Measurements from ENCODE around the gene B4GALT5.
"Not testable (repeated sequence)": the region's sequence is repeated elsewhere in the genome, so short reads cannot be mapped to it uniquely, and the experiment has no call there.

The B4GALT5 gene

DNA sequence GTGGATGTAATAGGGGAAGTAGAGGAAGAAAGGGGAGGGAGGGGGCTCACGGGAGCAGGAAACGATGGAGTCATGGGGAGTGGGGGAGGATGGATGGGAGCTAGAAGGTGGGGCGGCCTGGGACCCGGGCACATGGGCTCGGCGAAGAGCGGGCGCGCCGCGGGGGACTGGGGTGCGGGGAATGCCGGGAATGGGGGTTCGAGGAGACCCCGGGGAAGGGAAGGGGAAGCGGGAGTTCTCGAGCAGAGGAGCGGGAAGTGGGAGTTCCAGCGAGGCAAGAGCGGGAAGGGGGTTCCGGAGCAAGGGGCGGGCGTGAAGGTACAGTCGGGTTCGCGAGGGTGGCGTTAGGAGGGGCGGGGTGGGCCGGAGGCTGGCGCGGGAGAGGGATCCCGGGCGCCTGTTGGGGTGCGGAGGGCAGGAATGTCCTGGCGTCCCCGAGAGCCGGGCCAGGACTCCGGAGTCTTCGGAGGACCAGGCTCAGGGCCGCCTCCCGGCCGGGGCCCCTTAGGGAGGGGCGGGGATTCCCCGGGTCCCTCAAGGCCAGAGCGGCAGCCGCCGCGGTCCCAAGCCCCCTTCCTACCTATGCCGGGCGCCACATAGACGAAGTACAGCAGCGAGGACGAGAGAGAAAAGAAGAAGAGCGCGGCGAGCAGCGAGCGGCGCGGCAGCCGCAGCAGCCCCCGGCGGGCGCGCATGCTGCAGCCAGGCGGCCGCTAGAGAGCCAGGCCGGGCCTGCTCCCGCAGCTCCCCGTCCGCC lies 504 bp downstream of the B4GALT5 start:
- Histone ChIP-seq H3K4me1 (ENCODE audit: control insufficient read depth, insufficient read depth, low read length) (no peaks in the 10 kb centered on the region), H3K27ac (ENCODE audit: low read length) (no peak overlapping the region), H3K27me3 (ENCODE audit: control insufficient read depth, insufficient read depth, low read length) (no peaks in the 10 kb centered on the region), H3K9me3 (ENCODE audit: control insufficient read depth, insufficient read depth, low read length) (no peaks in the 10 kb centered on the region), H3K36me3 (ENCODE audit: control insufficient read depth, insufficient read depth, low read length) (no peaks in the 10 kb centered on the region; the same call in 1 of the 2 replicates), H3K4me3 (ENCODE audit: low read length) (peak overlapping the region; percentile 81)
- DNase-seq (ENCODE audit: low read depth, low spot score) = no peak
- no CpG with 5 or more reads among the region's 71 CpGs for WGBS (ENCODE audit: insufficient coverage, insufficient read length)

DNA sequence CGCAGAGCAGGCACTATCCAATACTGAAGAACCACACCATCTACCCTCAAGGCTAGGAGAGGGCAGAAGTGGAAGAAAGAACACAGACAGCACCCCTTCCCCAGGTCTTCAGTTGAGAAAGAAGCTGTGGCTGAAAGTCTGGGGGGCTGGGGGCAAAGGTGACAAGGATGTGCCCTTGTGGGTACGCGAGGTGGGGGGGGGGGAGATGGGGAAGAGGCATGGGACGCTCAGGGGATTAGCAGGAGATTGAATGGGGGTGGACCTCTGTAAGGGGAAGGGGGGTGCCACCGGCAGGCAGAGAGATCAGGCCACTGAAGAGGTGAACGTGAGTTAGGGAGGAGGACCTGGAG lies 1.1 kb downstream of the B4GALT5 start:
- no peak for DNase-seq (ENCODE audit: low read depth, low spot score)
- Histone ChIP-seq H3K27ac (ENCODE audit: low read length) (no peak overlapping the region), H3K4me3 (ENCODE audit: low read length) (peak overlapping the region; percentile 81), H3K36me3 (ENCODE audit: control insufficient read depth, insufficient read depth, low read length) (no peaks in the 10 kb centered on the region; the same call in 1 of the 2 replicates), H3K27me3 (ENCODE audit: control insufficient read depth, insufficient read depth, low read length) (no peaks in the 10 kb centered on the region), H3K4me1 (ENCODE audit: control insufficient read depth, insufficient read depth, low read length) (no peaks in the 10 kb centered on the region), H3K9me3 (ENCODE audit: control insufficient read depth, insufficient read depth, low read length) (no peaks in the 10 kb centered on the region)
- WGBS (ENCODE audit: insufficient coverage, insufficient read length) = no CpG with 5 or more reads among the region's 6 CpGs

DNA sequence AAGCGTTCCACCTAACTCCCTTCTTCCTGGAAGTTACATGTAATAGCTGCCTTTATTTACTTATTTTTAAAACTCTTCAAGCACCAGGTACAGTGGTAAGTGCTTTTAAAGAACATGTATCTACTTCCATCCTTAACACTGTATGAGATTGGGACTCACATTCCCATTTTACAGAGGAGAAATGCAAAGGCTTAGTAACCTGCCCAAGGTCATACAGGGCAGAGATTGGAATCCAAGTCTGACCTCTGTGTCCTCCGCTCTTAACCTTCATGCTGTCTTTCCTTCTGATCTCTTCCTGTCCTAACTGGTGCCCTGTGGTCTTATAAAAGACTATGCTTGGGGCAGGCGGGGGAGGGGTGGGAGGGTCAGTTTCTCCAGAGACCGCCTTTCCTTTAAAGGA lies 1.6 kb downstream of the B4GALT5 start:
- DNase-seq (ENCODE audit: low read depth, low spot score) = no peak
- no peaks in the 10 kb centered on the region for H3K9me3 ChIP-seq (ENCODE audit: control insufficient read depth, insufficient read depth, low read length)
- WGBS (ENCODE audit: insufficient coverage, insufficient read length) = no CpG with 5 or more reads among the region's 4 CpGs
- peak overlapping the region; percentile 81; the same call in 1 of the 2 replicates for H3K4me3 ChIP-seq (ENCODE audit: low read length)
- H3K27me3 ChIP-seq (ENCODE audit: control insufficient read depth, insufficient read depth, low read length) = no peaks in the 10 kb centered on the region
- no peaks in the 10 kb centered on the region for H3K4me1 ChIP-seq (ENCODE audit: control insufficient read depth, insufficient read depth, low read length)
- H3K27ac ChIP-seq (ENCODE audit: low read length) = no peak overlapping the region
- no peaks in the 10 kb centered on the region; the same call in 1 of the 2 replicates for H3K36me3 ChIP-seq (ENCODE audit: control insufficient read depth, insufficient read depth, low read length)

DNA sequence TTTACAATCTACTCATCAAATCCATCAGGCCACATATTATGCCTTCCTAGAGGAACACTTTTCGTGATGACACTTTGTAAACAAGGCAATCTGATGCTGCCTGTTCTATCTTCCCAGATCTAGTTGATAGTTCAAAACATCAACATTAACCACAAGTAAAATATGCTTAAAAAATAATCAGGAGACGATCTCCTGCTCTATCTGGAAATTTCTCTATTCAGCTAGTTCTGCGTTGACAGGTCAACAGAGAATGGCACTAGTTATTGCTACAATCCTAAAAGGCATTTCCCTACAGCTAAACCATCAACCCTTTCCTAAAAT lies 2.1 kb downstream of the B4GALT5 start:
- no peak overlapping the region for H3K4me3 ChIP-seq (ENCODE audit: low read length)
- H3K4me1 ChIP-seq (ENCODE audit: control insufficient read depth, insufficient read depth, low read length) = no peaks in the 10 kb centered on the region
- no peaks in the 10 kb centered on the region for H3K27me3 ChIP-seq (ENCODE audit: control insufficient read depth, insufficient read depth, low read length)
- H3K9me3 ChIP-seq (ENCODE audit: control insufficient read depth, insufficient read depth, low read length) = no peaks in the 10 kb centered on the region
- H3K27ac ChIP-seq (ENCODE audit: low read length) = no peak overlapping the region
- H3K36me3 ChIP-seq (ENCODE audit: control insufficient read depth, insufficient read depth, low read length) = no peaks in the 10 kb centered on the region; the same call in 1 of the 2 replicates
- no peak for DNase-seq (ENCODE audit: low read depth, low spot score)
- WGBS (ENCODE audit: insufficient coverage, insufficient read length) = no CpG with 5 or more reads among the region's 3 CpGs

DNA sequence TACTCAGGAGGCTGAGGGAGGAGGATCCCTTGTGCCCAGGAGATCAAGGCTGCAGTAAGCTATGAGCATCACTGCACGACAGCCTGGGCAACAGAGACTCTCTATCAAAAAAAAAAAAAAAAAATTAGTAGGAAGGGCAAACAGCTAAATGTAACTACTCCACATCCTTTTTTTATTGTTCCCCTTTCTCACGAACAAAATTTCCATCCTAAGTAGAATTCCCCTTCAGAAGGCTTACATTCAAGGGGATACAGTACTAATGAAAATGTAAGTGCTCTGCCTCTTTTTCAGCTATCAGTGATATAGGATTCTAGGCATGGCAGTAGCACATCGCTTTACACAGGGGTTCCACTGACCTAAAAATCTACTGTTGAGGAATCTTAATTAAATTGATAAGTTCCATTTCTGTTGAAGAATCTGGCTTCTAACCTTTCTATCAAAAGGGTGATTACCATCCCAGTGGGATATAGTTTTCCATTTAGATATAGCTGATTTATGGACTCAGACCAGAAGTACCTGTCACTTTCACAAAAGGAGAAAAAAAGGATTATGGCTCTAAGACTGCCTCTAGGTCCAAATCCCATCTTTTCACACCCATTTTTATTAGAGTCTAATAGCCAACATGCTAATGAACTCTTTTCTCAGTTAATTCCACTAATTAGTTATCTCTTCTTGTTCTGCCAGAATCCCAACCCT lies 2.6 kb downstream of the B4GALT5 start:
- no CpG with 5 or more reads among the region's 3 CpGs for WGBS (ENCODE audit: insufficient coverage, insufficient read length)
- Histone ChIP-seq H3K36me3 (ENCODE audit: control insufficient read depth, insufficient read depth, low read length) (no peaks in the 10 kb centered on the region; the same call in 1 of the 2 replicates), H3K4me3 (ENCODE audit: low read length) (no peak overlapping the region), H3K27ac (ENCODE audit: low read length) (no peak overlapping the region), H3K9me3 (ENCODE audit: control insufficient read depth, insufficient read depth, low read length) (no peaks in the 10 kb centered on the region), H3K4me1 (ENCODE audit: control insufficient read depth, insufficient read depth, low read length) (0 out of 2 replicates have a peak, but pooled peaks cover 2% of the 10 kb centered on the region), H3K27me3 (ENCODE audit: control insufficient read depth, insufficient read depth, low read length) (no peaks in the 10 kb centered on the region)
- no peak for DNase-seq (ENCODE audit: low read depth, low spot score)

DNA sequence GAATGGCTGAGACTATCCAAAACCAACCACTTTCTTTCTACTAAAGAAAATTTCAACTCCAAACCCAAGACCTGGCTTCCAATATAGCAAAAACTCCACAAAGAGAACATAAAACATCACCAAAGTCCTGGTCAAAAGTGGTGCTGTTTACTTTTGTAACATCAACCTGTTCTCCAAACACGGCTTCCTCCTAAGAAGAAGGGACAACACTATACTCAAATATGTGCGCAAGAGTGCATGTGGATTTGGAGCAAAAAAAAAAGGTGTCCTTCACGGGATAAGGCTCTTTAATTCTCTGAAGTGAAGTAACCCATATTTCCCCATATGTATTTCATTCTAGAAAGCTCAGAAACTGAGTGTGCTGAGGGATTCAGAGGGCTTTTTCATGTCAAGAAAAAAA lies 6.6 kb downstream of the B4GALT5 start:
- H3K36me3 ChIP-seq (ENCODE audit: control insufficient read depth, insufficient read depth, low read length) = no peaks in the 10 kb centered on the region
- no peaks in the 10 kb centered on the region for H3K9me3 ChIP-seq (ENCODE audit: control insufficient read depth, insufficient read depth, low read length)
- no CpG with 5 or more reads among the region's 3 CpGs for WGBS (ENCODE audit: insufficient coverage, insufficient read length)
- no peak for DNase-seq (ENCODE audit: low read depth, low spot score)
- H3K27me3 ChIP-seq (ENCODE audit: control insufficient read depth, insufficient read depth, low read length) = no peaks in the 10 kb centered on the region
- no peak overlapping the region for H3K4me3 ChIP-seq (ENCODE audit: low read length)
- H3K4me1 ChIP-seq (ENCODE audit: control insufficient read depth, insufficient read depth, low read length) = 0 out of 2 replicates have a peak, but pooled peaks cover 5% of the 10 kb centered on the region
- H3K27ac ChIP-seq (ENCODE audit: low read length) = no peak overlapping the region

DNA sequence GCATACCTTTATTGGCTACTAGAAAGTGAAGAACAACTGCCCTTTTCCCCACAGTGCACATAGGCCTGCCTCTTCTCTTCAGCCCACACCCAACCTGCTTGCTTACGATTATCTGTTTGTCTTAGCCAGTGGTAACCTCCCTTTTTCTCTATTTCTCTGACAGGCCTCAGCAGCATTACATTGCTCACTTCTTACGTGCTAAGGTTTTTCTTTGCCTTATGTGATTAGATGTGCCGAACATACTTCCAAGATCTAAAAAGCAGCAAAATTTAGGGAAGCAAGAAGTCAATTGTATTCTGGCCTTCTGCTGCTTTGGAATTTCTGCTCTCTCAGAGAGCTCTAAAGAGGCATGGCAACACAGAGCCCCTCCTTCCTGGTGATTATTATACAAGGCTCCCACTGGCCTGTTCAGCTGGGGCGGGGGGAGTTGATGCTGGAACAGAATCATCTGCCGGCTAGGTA lies 7.0 kb downstream of the B4GALT5 start:
- H3K27ac ChIP-seq (ENCODE audit: low read length) = no peak overlapping the region
- no peaks in the 10 kb centered on the region for H3K9me3 ChIP-seq (ENCODE audit: control insufficient read depth, insufficient read depth, low read length)
- no peak overlapping the region for H3K4me3 ChIP-seq (ENCODE audit: low read length)
- DNase-seq (ENCODE audit: low read depth, low spot score) = no peak
- H3K4me1 ChIP-seq (ENCODE audit: control insufficient read depth, insufficient read depth, low read length) = 0 out of 2 replicates have a peak, but pooled peaks cover 5% of the 10 kb centered on the region
- no peaks in the 10 kb centered on the region for H3K36me3 ChIP-seq (ENCODE audit: control insufficient read depth, insufficient read depth, low read length)
- no CpG with 5 or more reads among the region's 5 CpGs for WGBS (ENCODE audit: insufficient coverage, insufficient read length)
- H3K27me3 ChIP-seq (ENCODE audit: control insufficient read depth, insufficient read depth, low read length) = no peaks in the 10 kb centered on the region

DNA sequence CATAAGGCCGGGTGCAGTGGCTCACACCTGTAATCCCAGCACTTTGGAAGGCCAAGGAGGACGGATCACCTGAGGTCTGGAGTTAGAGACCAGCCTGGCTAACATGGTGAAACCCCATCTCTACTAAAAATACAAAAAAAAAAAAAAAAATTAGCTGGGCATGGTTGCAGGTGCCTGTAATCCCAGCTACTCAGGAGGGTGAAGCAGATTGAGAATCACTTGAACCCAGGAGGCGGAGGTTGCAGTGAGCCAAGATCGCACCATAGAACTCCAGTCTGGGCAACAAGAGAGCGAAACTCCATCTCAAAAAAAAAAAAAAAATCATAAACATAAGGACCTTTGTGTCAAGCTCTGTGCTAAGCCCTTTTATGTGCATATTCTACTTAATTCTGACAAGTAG lies 7.8 kb downstream of the B4GALT5 start:
- H3K4me1 ChIP-seq (ENCODE audit: control insufficient read depth, insufficient read depth, low read length) = not testable (repeated sequence)

DNA sequence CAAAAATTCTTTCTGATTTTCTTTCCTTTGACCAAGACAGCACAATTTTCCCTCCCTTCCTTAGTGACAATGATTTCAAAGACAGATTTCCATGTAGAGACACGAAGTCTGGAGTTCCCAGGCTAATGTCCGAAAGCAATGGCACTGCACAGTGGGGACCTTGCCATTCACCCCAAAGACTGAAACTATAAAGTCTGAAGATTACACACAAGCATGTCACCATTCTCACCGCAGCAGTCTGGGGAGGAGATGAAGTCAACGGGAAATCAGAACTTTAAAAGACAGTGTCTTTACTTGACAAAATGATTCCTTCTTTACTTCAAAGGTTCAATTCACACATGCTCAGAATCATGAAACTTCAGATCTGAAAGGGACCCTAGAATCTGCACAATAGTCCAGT lies 8.3 kb downstream of the B4GALT5 start:
- H3K27ac ChIP-seq (ENCODE audit: low read length) = no peak overlapping the region
- H3K4me1 ChIP-seq (ENCODE audit: control insufficient read depth, insufficient read depth, low read length) = 0 out of 2 replicates have a peak, but pooled peaks cover 5% of the 10 kb centered on the region
- WGBS (ENCODE audit: insufficient coverage, insufficient read length) = no CpG with 5 or more reads among the region's 4 CpGs
- DNase-seq (ENCODE audit: low read depth, low spot score) = no peak
- no peaks in the 10 kb centered on the region for H3K9me3 ChIP-seq (ENCODE audit: control insufficient read depth, insufficient read depth, low read length)
- no peak overlapping the region for H3K4me3 ChIP-seq (ENCODE audit: low read length)
- no peaks in the 10 kb centered on the region for H3K27me3 ChIP-seq (ENCODE audit: control insufficient read depth, insufficient read depth, low read length)
- no peaks in the 10 kb centered on the region for H3K36me3 ChIP-seq (ENCODE audit: control insufficient read depth, insufficient read depth, low read length)

More for the DNA sequence above, 7.8 kb downstream of the B4GALT5 start:
- no CpG with 5 or more reads among the region's 5 CpGs for WGBS (ENCODE audit: insufficient coverage, insufficient read length)
- not testable (repeated sequence) for H3K9me3 ChIP-seq (ENCODE audit: control insufficient read depth, insufficient read depth, low read length); H3K27me3 ChIP-seq (ENCODE audit: control insufficient read depth, insufficient read depth, low read length); DNase-seq (ENCODE audit: low read depth, low spot score); H3K4me3 ChIP-seq (ENCODE audit: low read length); H3K36me3 ChIP-seq (ENCODE audit: control insufficient read depth, insufficient read depth, low read length); H3K27ac ChIP-seq (ENCODE audit: low read length)

DNA sequence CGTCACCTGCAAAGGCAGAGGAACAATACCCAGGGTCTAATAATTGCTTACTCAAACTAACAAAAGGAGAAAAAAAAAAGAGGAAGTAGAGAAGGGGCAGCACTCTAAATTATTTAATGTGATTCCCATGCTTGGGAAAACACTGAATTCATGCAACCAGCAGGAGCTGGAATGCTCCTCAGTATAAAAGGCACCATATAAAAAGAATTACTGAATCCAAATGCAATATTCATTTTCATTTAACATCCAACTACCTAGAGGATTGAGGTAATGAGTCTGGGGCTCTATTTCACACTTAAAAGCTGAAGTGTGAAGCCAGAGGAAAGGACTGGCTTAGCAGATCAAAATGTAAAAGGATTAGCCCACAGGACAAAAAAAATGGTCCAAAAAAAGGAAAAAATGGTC lies 8.7 kb downstream of the B4GALT5 start:
- Histone ChIP-seq H3K9me3 (ENCODE audit: control insufficient read depth, insufficient read depth, low read length) (no peaks in the 10 kb centered on the region), H3K4me3 (ENCODE audit: low read length) (no peak overlapping the region), H3K27ac (ENCODE audit: low read length) (no peak overlapping the region), H3K27me3 (ENCODE audit: control insufficient read depth, insufficient read depth, low read length) (no peaks in the 10 kb centered on the region), H3K4me1 (ENCODE audit: control insufficient read depth, insufficient read depth, low read length) (0 out of 2 replicates have a peak, but pooled peaks cover 5% of the 10 kb centered on the region), H3K36me3 (ENCODE audit: control insufficient read depth, insufficient read depth, low read length) (no peaks in the 10 kb centered on the region)
- no CpG with 5 or more reads among the region's 1 CpG for whole genome bisulfite sequencing (ENCODE audit: insufficient coverage, insufficient read length)
- no peak for DNase-seq (ENCODE audit: low read depth, low spot score)
